ENCODE results near the gene PARD3B. TPM values are rescaled to one million over a fixed set of nuclear protein-coding genes. Genes with fewer than 3 reads are reported as not detected.

Gene PARD3B
- total RNA-seq, 1 experiment from 2014 or later: 3.9 TPM

DNA sequence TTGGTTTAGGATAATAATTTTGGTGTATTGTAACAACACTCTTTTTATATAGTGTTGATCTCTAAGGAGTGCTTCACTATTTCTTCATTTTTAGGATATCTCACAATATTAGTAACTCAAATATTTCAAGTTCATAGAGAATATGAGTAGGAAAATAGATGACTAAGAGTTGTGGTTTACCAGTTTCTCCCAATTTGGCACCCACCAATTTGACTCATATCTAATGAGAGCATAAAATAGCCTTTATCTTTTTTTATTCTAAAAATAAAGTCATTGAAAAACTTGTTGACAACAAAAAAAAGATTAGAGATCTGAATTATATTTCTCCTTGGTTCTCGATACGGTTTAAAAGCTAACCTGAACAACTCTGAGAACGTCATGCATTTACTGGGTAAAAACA lies 204.0 kb downstream of the PARD3B start:
- no peak for DNase-seq (ENCODE audit: low spot score)

DNA sequence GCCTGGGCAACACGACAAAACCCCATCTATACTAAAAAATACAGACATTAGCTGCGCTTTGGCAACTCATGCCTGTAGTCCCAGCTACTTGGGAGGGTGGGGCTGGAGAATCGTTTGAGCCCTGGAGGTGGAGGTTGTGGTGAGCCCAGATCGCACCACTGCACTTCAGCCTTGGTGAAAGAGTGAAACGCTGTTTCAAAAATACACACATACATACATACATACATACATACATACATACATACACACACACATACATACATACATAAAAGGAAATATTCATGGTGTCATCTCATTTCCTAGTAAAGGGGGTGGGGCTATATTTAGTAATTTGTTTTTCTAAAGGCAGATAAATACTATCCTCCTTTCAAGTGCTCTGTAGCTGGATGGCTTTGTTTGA lies 205.1 kb downstream of the PARD3B start:
- no peak for DNase-seq (ENCODE audit: low spot score)

- DNase-seq (ENCODE audit: low spot score): no peak
Measured at GRCh38 chr2:204751472-204751871, 206.2 kb downstream of the PARD3B start.

GRCh38 chr2:204753841-204754240 lies 208.6 kb downstream of the PARD3B start:
- no peak for DNase-seq (ENCODE audit: low spot score)

- no peak for DNase-seq (ENCODE audit: low spot score)
Measured at GRCh38 chr2:204754898-204755297, 209.6 kb downstream of the PARD3B start.

DNA sequence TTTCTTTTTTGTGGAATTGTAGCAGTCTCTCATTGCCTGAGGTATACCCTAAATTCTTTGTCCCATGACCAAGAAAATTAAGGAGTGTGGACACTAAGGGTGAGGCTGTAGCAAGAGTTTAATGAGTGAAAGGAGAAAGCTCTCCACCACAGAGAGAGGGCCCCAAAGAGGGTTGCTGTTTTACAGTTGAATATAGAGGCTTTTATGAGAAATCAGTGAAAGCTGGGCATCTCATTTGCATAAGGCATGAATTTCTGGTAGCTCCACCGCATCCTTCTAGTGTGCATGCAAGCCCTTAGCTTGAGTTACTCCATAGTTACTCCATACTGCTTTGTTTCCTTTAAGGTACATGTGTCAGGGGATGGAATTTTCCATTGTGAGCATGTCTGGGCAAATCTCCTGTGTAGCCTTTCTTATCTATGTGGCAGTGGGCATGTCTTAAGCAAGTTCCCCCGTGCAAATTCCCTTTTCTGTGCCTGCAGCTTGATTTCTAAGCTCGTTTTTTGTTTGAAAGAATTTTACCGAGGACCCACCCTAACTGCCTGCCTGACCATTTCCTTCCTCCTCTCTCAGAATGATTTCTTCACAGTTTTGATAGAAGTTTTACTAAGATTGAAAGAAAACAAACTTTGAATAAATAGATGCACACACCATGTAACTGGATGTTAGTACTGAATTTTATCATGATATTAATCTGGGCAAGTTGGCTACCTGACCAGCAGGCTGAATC lies 218.9 kb downstream of the PARD3B start:
- no peak for DNase-seq (ENCODE audit: low spot score)

DNA sequence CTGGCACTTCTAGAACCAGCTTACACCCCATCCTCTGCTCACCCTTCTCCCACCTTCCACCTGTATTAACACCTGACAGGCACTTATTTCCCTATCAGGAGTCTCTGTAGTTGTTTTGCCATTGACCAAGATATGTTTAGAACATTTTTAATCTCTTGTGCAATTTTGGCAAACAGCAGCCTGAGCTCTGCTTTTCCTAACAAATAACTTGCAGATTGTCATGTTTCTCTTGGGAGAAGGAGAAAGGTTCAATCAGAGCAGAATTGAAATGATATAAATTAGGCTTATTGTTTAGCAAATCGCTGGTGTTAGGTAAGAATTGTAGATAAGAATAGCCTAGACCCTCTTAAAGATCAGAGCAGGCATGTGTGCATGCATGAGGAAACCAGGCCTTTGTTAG lies 225.5 kb downstream of the PARD3B start:
- DNase-seq (ENCODE audit: low spot score): no peak

GRCh38 chr2:204771721-204772120 lies 226.4 kb downstream of the PARD3B start:
- no peak for DNase-seq (ENCODE audit: low spot score)

- no peak for DNase-seq (ENCODE audit: low spot score)
Measured at GRCh38 chr2:204772546-204772945, 227.3 kb downstream of the PARD3B start.

DNA sequence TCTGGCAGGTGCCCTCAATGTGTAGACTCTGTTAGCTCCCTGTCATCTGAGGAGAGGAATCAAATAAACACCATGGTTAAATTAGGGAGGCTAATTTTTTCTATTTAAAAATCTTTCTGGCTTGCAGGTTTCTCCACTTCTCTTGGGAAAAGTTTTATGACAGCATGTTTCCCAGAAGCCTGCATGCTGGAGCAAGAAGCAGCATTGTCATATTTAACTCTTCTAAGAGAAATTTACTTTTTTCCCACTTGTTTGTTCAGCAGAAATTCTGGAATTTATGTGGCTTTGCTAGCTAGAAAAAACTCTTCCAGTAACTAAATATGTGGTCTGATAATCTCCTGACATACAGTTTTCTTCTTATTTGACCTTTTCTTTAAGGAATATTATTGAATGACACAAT lies 230.5 kb downstream of the PARD3B start:
- DNase-seq (ENCODE audit: low spot score): no peak

DNA sequence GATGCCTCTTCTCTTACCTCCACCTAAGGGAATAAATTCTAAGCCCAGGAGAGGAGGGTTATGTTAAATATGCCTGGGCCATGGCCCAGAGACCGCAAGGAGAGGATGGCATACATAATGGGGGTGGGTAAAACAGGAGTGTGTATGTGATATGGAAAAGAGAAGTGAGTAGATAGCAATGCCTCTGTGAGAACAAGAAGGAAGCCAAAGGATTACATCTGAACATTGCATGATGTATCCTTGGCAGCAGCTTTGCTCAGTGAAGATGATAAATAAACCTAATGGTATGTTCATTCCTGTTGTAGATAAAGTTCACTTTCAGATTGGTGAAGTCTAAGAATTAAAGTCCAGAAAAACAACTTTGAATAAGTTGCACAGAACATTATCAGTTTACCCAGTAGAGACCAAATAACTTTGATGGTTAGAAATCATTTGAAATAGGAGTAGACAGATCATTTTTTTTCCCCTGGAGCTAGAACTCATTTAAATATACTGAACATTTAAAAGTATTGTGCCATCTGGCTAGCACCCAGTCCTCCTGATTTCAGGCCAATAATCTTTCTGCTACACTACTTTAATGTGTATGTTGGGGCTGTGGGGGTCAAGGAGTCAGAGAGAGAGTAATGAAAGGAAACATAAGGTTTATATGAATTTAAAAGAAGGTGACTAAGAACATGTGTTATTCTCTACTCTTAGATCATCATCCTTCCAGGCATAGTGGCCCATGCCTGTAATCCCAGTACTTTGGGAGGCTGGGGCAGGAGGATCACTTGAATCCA lies 231.7 kb downstream of the PARD3B start:
- no peak for DNase-seq (ENCODE audit: low spot score)

GRCh38 chr2:204779771-204780170 lies 234.5 kb downstream of the PARD3B start:
- DNase-seq (ENCODE audit: low spot score): no peak

DNA sequence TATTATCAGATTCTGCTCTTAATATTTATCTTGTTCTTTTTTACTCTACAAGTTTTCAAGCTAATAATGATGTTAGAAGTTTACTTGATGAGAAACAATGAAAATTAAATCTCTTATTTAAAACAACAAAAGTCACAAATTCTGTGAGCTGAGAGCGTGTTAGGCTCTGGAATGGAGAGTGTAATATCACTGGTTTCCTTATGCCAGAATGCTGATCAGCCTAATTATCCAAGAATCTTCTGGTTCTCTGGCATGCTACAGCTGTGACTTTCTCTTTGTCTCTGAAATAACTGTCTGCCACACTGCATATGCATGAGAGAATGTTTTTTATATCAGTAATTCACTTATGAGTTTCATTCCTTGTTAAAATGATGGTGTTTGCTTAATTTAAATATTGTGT lies 236.7 kb downstream of the PARD3B start:
- no peak for DNase-seq (ENCODE audit: low spot score)

DNA sequence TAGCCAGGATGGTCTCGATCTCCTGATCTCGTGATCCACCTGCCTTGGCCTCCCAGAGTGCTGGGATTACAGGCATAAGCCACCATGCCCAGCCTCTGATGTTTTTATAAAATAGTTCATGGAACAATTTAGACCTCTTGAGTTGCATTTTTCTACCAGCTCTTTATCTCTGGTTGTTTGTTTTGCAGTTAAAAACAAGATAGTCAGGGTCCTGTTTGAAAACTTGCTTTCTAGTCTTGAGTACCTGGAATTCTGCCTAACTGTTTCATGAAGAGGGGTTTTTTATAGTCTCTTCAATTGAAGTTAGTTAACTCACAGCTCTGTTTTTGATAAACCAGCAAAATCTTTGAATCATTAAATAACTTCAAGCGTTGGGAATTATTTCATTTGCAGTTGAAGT lies 244.8 kb downstream of the PARD3B start:
- DNase-seq (ENCODE audit: low spot score): no peak

DNA sequence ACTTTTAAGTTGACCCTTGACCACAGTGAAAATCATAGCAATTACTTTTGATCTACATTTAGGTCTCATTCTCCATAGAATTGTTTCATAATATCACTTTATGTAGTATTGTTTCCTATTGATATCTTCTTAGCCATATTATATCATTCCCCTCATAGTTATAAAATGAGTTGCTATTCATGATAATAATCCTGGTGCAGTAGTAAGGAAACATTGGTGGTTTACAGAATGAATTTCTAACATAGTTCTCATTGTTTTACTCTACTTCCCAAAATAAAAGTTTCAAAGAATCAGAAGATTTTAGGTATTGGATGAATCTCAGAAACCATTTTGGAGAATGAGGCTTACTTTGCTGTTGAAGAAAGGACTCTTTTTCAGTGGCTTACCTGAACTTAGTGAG lies 246.0 kb downstream of the PARD3B start:
- DNase-seq (ENCODE audit: low spot score): no peak

- no peak for DNase-seq (ENCODE audit: low spot score)
Measured at GRCh38 chr2:204794624-204795023, 249.3 kb downstream of the PARD3B start.

DNA sequence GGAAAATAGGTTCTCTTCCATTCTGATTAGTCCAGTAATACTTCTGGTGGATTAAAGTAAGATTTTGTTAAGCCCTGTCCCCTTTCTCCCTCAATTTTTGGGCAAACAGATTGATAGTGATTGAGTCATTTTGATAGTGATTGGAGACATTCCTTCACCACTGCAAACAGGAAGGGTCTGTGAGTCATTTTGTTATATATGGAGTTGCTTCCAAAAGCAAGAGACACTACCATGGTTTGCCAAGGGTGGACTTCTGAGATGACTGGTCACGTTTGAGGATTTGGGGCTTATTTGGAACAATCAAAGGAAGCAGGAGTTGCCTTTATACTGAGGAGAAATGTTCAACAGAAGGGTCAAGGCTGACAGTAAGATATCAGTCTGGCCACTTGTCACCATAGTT lies 249.9 kb downstream of the PARD3B start:
- no peak for DNase-seq (ENCODE audit: low spot score)

DNA sequence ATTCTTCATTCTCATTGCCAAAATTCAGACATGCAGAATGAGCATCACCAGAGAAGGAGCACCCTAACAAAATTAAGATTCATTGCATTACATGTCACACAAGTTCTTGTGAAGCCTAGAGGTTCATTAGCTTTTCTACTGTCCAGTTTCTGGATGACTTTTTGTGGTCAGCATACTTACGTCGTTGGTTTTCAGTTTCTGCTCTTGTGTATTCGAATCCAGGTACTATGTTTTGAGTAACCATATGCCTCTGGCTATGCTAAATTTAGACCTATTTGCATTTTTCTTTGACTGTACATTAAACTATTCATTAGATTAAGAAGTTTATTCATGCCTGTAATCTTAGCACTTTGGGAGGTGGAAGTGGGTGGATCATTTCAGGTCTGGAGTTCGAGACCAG lies 251.3 kb downstream of the PARD3B start:
- DNase-seq (ENCODE audit: low spot score): no peak

DNA sequence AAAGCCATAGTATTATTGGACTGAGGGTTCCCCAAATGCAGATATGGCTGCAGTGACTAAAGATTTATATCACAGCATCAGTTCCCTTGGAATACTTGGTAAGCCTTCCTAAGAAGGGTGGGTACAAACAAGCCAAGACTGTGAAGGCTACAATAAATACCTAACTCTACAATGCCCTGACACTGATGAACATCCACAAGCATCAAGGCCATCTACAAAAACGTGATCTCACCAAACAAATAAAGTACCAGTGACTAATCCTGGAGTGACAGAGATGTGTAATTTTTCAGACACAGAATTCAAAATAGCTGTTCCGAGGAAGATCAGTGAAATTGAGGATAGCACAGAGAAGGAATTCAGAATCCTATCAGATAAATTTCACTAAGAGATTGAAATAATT lies 254.5 kb downstream of the PARD3B start:
- no peak for DNase-seq (ENCODE audit: low spot score)

- DNase-seq (ENCODE audit: low spot score): no peak
Measured at GRCh38 chr2:204808494-204808893, 263.2 kb downstream of the PARD3B start.

DNA sequence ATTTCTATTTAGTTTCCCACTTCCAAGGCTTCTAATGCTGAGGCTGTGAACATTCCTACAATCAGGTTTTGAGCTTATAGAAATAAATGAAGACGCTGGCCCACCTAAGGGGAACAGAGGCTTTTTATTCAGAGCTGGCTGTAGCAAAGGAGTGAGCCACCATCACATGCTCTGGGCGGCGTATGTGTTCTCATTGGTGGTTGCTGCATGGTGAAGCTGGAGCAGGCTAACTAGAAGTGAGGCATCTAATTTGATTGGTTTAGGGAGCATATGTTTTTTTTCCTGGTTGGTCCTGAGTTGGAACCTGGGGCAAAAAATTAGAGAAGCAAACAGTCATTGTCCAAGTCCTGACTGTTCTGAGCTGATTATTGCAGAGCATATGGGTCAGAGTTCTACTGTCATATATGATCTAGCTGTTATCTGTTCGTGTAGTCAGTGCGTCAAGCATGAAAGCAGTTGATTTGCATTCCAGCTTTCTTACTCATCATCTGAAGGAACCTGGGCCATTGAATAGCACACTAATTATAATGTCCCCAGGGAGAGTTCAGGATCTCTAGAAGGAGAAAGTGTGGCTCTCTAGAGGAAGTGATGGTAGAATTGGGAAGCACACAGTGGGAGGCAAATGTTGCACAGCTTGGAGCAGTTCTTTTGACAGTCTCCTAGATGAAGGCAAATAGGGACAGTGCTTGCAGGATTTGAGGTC lies 279.6 kb downstream of the PARD3B start:
- DNase-seq (ENCODE audit: low spot score): peak; percentile 7

- DNase-seq (ENCODE audit: low spot score): no peak
Measured at GRCh38 chr2:204825681-204826080, 280.4 kb downstream of the PARD3B start.
